Activated naive CD4-positive, alpha-beta T cell treated with anti-CD3 and anti-CD28 coated beads, Interleukin-2, amount 10 ng/mL, durations not matched to agents 7 days and 5 days (primary cell): ENCODE measurements around the gene TEAD4.

Source experiments
- CTCF ChIA-PET: fragments of 350-600 bp; sonication (Branson Sonifier 250); formaldehyde crosslinking; loops from one replicate; lab custom pipeline; 2021; ENCODE audit warnings: antibody characterized with exemption; lab: Charles Lee
- DNase-seq: peaks from one replicate; pipeline ENCODE4 v3.0.0-alpha.2; 2020
- H3K27ac Mint-ChIP-seq: one replicate; pipeline ENCODE4 v1.8.0; 2021; ENCODE audit warnings: mild to moderate bottlenecking, moderate library complexity, mixed read lengths
- H3K27me3 Mint-ChIP-seq: one replicate; pipeline ENCODE4 v1.8.0; 2021; ENCODE audit warnings: mild to moderate bottlenecking, mixed read lengths
- H3K36me3 Mint-ChIP-seq: one replicate; pipeline ENCODE4 v1.8.0; 2021; ENCODE audit warnings: mixed read lengths
- H3K4me1 Mint-ChIP-seq: one replicate; pipeline ENCODE4 v1.8.0; 2021; ENCODE audit warnings: mixed read lengths
- H3K4me3 Mint-ChIP-seq: one replicate; pipeline ENCODE4 v1.8.0; 2021; ENCODE audit warnings: mild to moderate bottlenecking, moderate library complexity, mixed read lengths
- H3K9me3 Mint-ChIP-seq: one replicate; pipeline ENCODE4 v1.8.0; 2021; ENCODE audit warnings: mixed read lengths

TEAD4 gene

DNA sequence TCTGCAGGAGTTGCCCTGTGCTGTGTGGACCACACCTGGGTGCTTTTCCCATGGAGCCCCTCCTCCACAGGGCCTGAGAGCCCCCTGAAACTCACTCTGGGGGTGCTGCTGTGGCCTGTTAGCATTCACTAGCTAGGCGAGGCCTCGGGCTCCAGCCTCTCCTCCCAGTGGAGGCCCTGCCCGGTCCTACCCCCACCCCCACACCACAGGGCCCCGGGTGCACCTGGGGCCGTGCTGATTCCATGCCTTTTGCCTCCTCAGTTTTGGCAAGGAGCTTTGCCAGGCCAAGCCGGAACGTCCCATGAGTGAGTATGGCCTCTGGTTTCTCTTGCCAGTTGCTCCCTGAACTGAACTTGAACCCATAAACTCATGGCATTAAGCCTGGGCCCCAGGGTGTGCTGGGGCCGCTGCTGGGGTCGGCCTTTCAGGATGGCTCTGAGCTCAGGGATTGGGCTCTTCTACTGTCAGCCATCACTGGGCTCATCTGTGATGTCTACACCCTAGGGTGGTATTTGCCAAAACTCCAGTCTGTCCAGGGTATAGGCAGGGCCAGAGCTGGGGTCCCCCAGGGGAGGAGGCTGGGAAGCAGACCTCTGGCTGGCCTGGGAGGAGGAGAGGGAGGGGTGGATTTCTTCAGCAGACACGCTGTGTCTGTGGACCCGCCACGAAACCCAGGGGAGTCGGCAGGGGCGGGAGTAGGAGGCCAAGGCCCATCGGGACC, 59.2 kb downstream of the TEAD4 start:
- Mint-ChIP-seq H3K4me3 (no peak overlapping the region), H3K4me1 (peaks cover 9% of the 10 kb centered on the region), H3K9me3 (no peaks in the 10 kb centered on the region), H3K36me3 (no peaks in the 10 kb centered on the region), H3K27me3 (peaks cover 5% of the 10 kb centered on the region), H3K27ac (no peak overlapping the region)
- CTCF ChIA-PET: no interaction called here
- DNase-seq: no peak

DNA sequence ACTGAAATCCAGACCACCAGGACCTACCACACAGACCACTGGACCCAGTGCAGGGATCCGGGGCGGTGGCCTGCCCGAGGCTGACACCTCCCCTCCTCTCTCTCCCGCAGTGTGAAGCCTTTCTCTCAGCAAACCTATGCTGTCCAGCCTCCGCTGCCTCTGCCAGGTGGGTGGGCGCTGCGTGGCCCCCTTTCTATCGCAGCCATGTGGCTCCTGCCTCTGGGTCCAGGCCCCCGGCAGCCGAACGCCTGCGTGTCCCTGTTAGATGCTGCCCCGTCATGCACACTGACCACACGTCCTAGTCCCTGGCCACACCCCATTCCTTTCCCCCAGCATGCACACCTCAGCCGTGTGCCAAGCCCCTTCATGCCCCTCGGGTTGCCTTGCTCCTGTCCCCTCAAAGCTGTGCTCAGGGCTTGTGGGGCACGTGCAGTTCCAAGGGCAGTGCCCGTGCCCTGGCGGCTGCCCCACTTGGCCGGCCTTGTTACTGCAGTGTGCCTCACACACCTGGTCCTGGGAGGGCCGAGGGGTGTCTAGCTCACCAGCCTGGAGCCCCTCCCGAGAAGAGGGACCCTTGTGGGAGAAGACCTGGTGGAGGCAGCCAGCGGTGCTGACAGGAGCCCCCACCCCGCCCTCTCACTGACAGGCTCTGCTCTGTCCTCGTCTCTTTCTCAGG, 59.9 kb downstream of the TEAD4 start:
- Mint-ChIP-seq H3K27ac (no peak overlapping the region), H3K9me3 (no peaks in the 10 kb centered on the region), H3K4me3 (no peak overlapping the region), H3K36me3 (no peaks in the 10 kb centered on the region), H3K27me3 (peaks cover 1% of the 10 kb centered on the region), H3K4me1 (peaks cover 9% of the 10 kb centered on the region)
- DNase-seq: no peak
- CTCF ChIA-PET: no interaction called here

DNA sequence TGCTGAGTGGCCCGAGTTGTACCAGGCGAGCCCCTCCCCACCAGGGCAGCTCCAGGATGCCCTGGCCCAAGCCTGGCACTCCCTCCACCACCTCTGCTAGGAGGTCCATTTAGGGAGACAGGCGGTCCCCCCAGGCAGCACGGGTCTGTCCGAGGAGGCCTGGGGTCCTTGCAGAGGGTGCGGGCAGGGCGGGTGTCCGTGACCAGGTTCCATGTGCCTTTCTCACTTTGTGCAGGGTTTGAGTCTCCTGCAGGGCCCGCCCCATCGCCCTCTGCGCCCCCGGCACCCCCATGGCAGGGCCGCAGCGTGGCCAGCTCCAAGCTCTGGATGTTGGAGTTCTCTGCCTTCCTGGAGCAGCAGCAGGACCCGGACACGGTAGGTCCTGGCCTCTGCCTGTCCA, 61.2 kb downstream of the TEAD4 start:
- CTCF ChIA-PET: no interaction called here
- no peaks in the 10 kb centered on the region for H3K36me3 Mint-ChIP-seq
- DNase-seq: no peak
- H3K9me3 Mint-ChIP-seq: no peaks in the 10 kb centered on the region
- no peak overlapping the region for H3K4me3 Mint-ChIP-seq
- H3K27me3 Mint-ChIP-seq: no peaks in the 10 kb centered on the region
- no peak overlapping the region for H3K27ac Mint-ChIP-seq
- H3K4me1 Mint-ChIP-seq: no peaks in the 10 kb centered on the region

DNA sequence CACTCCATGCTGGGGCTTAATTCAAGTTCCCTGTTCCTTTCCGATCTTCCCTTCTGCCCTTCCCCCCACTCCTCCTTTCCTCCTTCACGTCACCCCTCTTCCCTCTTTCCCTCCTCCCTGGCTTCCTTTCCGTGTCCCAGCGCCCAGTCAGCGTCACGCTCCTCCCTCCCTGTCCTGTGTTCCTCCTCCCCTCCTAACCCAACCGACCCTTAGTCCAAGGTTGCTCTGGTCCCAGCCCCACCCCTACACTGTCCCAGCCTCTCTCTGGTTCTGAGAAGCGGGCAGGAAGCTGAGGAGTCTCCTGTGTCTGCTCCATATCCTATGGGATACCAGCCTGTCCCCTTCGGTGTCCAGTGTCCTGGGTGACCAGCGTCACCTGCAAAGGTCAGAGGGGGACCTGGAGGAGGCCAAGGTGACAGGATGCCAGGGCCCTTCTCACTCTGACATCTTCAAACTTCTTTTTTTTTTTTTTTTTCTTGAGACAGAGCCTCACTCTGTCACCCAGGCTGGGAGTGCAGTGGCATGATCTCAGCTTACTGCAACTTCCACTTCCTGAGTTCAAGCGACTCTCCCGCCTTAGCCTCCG, 61.7 kb downstream of the TEAD4 start:
- H3K36me3 Mint-ChIP-seq: no peaks in the 10 kb centered on the region
- H3K4me3 Mint-ChIP-seq: no peak overlapping the region
- DNase-seq: no peak
- H3K27me3 Mint-ChIP-seq: no peaks in the 10 kb centered on the region
- no peaks in the 10 kb centered on the region for H3K4me1 Mint-ChIP-seq
- H3K27ac Mint-ChIP-seq: no peak overlapping the region
- CTCF ChIA-PET: no interaction called here
- H3K9me3 Mint-ChIP-seq: no peaks in the 10 kb centered on the region

DNA sequence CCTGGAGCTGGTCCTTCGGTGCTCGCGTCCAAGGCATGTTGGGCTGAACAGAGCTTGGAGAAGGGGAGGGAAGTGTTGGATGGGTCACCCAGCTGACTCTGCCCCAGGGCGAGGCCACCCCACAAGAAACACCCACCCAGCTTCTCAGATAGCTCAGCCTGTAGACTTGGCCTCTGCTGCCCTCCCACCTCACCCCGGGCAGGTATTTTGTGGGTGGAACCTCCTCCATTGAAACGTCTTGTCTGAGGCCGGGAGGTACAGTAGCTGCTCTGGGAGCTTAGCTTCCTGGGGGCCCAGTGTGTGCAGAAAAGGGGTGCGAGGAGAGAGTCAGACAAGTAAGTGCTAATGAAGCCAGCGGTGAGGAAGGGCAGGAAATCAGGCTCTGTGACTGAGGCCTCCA, 63.2 kb downstream of the TEAD4 start:
- CTCF ChIA-PET: interaction anchor here (1.1 kb wide), 1 partner anchor 12 kb away, joined by 3 read pairs; no protein-coding TSS in a partner anchor
- Mint-ChIP-seq H3K9me3 (no peaks in the 10 kb centered on the region), H3K36me3 (no peaks in the 10 kb centered on the region), H3K27ac (no peak overlapping the region), H3K4me1 (no peaks in the 10 kb centered on the region), H3K4me3 (no peak overlapping the region), H3K27me3 (no peaks in the 10 kb centered on the region)
- no peak for DNase-seq

DNA sequence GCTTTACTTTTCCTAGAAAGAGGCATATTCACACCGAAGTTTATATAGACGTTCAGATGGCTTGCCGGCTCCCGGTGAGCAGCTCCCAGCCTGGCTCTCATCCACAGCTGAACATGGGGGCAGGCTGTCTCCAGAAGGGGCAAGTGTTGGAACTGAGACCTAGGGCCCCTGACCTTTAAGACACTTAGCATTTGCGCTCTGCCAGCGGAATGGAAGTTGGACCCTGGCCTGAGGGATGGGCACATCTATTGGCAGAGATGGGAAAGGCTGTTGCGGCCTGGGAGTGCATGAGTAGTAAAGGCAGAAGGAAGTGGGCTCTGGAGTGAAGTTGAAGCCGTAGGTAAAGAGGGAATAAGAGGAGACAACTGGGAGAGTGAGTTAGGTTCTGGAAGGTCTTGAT, 63.8 kb downstream of the TEAD4 start:
- Mint-ChIP-seq H3K27ac (no peak overlapping the region), H3K4me3 (no peak overlapping the region), H3K36me3 (no peaks in the 10 kb centered on the region), H3K4me1 (no peaks in the 10 kb centered on the region), H3K27me3 (no peaks in the 10 kb centered on the region), H3K9me3 (no peaks in the 10 kb centered on the region)
- CTCF ChIA-PET: interaction anchor here (1.1 kb wide), 1 partner anchor 11 kb away, joined by 3 read pairs; no protein-coding TSS in a partner anchor
- no peak for DNase-seq

DNA sequence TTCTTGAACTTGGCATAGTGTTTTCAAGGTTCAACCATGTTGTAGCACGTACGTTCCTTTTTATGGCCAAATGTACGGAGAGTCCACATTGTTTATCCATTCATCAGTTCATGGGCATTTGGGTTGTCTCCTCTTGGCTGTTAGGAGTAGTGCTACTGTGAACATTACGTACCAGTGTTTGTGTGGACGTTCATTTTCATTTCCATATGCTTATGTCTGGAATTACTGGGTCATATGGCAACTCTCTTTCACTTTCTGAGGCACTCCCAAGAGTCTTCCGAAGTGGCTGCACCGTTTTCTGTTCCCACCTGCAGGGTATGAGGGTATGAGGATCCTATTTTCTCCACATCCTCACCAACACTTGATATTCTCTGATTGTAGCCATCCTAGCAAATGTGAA, 68.9 kb downstream of the TEAD4 start:
- no peak for DNase-seq
- no peaks in the 10 kb centered on the region for H3K36me3 Mint-ChIP-seq
- no peak overlapping the region for H3K4me3 Mint-ChIP-seq
- H3K27me3 Mint-ChIP-seq: no peaks in the 10 kb centered on the region
- CTCF ChIA-PET: no interaction called here
- H3K27ac Mint-ChIP-seq: no peak overlapping the region
- H3K4me1 Mint-ChIP-seq: no peaks in the 10 kb centered on the region
- no peaks in the 10 kb centered on the region for H3K9me3 Mint-ChIP-seq

DNA sequence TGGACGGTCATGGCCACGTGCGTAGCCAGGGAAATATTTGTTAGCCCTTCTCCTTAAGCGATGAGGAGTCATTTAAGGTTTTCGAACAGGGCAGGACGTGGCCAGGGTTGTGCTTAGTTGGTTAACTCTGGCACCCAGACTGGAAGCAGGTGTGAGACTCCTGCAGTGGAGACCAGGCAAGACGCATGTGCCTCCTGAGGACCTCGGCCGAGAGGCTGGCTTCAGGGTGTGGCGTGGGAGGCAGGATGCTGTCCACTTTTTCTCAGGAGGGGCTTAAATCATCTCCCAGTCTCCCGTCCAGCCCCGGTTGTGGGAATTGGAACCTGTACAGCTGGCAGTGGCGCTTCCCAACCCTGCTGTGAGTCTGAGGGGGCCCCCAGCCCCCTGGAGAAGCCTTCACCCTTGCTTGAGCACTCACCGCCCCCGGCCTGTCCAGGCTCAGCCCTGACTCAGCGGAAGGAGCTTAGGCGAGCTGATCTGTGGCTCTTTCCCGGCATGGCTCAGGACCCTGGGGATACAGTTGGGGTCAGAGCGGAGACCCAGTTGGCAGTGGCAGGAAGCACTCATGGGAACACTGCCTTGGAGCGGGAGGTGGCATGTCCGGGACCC, 71.7 kb downstream of the TEAD4 start:
- H3K27me3 Mint-ChIP-seq: peaks cover 9% of the 10 kb centered on the region
- H3K9me3 Mint-ChIP-seq: no peaks in the 10 kb centered on the region
- DNase-seq: no peak
- CTCF ChIA-PET: no interaction called here
- no peaks in the 10 kb centered on the region for H3K36me3 Mint-ChIP-seq
- no peak overlapping the region for H3K4me3 Mint-ChIP-seq
- H3K4me1 Mint-ChIP-seq: no peaks in the 10 kb centered on the region
- no peak overlapping the region for H3K27ac Mint-ChIP-seq

DNA sequence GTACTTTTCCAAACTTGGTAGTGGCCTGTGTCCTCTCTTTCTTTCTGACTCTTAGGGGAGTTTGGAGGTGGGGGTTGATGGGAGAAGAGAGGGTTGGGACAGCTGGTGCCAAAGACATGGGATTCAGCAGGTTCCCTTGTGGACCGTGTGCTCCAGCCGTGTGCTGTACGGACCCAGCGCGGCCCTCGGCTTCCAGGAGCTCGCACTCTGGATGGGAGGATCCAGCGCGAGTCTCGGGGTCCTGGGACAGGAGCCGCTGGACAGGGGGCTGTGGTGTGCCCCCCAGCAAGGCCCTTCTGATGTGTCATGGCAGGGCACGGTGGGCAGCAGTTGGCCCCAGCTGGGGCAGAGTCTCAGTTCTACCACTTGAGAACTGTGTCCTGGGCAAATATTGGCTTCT, 73.0 kb downstream of the TEAD4 start:
- CTCF ChIA-PET: no interaction called here
- no peaks in the 10 kb centered on the region for H3K9me3 Mint-ChIP-seq

DNA sequence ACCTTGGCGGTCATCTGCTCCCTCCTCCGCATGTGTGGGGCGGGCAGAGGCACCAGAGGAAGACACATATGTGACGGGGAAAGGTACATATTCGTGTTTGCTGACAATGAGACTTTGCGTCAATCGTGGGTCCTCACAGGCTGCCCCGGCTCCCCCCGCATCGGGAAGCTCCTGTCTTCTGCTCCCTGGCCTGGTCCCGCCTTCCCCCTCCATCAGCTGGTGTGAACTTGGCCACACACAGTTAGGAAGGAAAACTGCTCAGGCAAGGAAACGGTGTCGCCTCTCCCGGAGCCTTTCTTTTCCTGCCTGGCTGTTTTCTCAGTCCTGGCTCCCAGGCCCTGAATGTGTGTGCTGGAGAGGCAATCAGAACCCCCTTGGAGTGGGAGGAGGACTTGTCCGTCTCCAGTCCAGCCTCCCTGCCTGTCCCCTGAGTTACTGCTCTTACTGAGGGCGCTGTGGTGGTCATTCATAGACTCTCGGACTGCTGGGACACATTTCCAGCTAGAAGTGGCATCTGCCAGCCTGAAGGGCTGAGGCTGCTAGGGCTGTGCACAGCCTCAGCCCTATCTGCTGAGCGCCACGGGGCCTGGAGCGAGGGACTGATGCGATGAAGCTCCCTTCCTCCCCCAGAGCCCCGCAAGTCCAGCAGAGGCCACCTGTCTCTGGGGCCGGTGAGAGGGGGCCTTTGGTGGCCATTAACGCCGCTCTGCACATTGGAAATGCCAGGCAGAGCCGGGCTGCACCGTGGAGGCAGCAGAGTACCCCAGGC, 73.8 kb downstream of the TEAD4 start:
- Mint-ChIP-seq H3K9me3 (no peaks in the 10 kb centered on the region), H3K27me3 (peaks cover 9% of the 10 kb centered on the region), H3K4me1 (no peaks in the 10 kb centered on the region), H3K4me3 (no peak overlapping the region), H3K36me3 (no peaks in the 10 kb centered on the region), H3K27ac (no peak overlapping the region)
- no peak for DNase-seq
- CTCF ChIA-PET: interaction anchor here (0.7 to 1.1 kb wide), 2 partner anchors 29 to 65 kb away, joined by 3 read pairs; no protein-coding TSS in a partner anchor

More for the DNA sequence above, 73.0 kb downstream of the TEAD4 start:
- no peaks in the 10 kb centered on the region for H3K4me1 Mint-ChIP-seq
- H3K4me3 Mint-ChIP-seq: no peak overlapping the region
- H3K36me3 Mint-ChIP-seq: no peaks in the 10 kb centered on the region
- no peak for DNase-seq
- peaks cover 9% of the 10 kb centered on the region for H3K27me3 Mint-ChIP-seq
- no peak overlapping the region for H3K27ac Mint-ChIP-seq

DNA sequence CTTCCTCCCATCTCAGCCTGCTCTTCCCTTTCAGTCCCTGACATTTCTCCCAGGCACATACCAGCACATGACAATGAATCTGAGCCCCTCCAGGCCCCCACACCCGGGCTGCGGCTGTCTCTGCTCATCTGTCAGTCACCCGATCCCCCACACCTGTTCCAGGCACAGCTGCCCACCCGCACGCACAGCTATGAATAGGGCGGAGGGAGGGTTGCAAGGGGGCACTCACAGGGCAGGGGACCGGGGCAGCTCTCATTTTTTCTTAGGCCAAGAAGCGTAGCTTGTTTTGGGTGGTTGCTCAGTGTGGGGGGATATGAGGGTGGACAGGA, 74.3 kb downstream of the TEAD4 start:
- no peak for DNase-seq
- no peaks in the 10 kb centered on the region for H3K4me1 Mint-ChIP-seq
- no peak overlapping the region for H3K4me3 Mint-ChIP-seq
- no peaks in the 10 kb centered on the region for H3K9me3 Mint-ChIP-seq
- H3K36me3 Mint-ChIP-seq: no peaks in the 10 kb centered on the region
- H3K27me3 Mint-ChIP-seq: peaks cover 9% of the 10 kb centered on the region
- H3K27ac Mint-ChIP-seq: no peak overlapping the region
- CTCF ChIA-PET: interaction anchor here (0.7 to 1.2 kb wide), 4 partner anchors 29 to 296 kb away, joined by 3 to 4 read pairs (median 3); no protein-coding TSS in a partner anchor

DNA sequence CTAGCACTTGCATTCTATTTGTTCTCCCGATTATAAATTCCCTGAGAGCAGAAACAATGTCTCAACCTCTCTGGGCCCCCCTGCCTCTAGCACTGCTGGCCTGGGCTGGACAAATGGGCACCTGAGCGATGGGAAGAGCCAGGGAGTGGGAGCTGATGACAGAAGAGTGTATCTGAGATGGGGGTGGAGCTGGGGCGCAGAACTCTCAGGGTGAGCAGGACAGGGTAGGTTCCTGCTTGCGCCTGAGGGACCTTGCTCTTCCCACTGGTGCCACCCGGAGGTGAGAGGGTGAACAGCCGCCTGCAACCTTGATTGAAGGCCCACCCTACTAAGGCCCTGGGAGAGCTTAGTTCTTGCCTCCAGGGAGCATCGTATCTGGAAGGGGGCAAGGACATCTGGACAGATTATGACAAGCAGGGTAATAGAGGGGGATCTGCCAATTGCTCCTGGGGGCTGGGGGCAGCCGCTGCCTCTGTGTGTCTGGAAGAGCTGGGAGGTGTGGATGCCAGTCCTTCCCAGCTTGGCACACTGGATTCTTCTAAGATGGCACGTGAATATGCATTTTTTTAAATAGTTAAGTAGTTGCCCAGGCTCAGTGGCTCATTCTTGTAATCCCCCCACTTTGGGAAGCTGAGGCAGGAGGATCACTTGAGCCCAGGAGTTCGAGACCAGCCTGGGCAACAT, 75.0 kb downstream of the TEAD4 start:
- H3K27ac Mint-ChIP-seq: no peak overlapping the region
- CTCF ChIA-PET: interaction anchor here (0.6 to 1.3 kb wide), 7 partner anchors 9 to 1655 kb away, joined by 3 to 4 read pairs (median 3); no protein-coding TSS in a partner anchor
- peak; percentile 62 for DNase-seq

DNA sequence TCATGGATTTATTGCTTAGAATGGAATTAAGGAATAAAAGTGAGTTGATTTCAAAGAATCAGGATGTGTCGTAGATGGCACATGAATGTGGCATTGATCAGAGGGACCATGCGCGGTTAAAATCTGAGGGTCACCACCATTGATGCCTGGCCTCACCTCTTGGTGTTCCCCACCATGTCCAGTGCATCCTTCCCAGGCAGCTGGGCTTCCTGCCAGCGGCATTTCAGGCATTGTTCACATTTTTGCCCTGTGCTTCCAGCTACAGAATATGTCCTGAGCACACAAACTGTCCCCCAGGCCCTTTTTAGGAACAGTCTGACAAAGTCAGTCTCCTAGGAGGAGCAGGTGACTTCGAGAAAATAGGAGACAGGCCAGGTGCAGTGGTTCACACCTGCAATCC, 76.0 kb downstream of the TEAD4 start:
- no peak overlapping the region for H3K4me3 Mint-ChIP-seq
- CTCF ChIA-PET: interaction anchor here (0.6 to 1.3 kb wide), 2 partner anchors 12 to 506 kb away, joined by 3 to 4 read pairs; no protein-coding TSS in a partner anchor
- no peaks in the 10 kb centered on the region for H3K4me1 Mint-ChIP-seq
- peaks cover 9% of the 10 kb centered on the region for H3K27me3 Mint-ChIP-seq
- no peak for DNase-seq
- H3K9me3 Mint-ChIP-seq: no peaks in the 10 kb centered on the region
- H3K36me3 Mint-ChIP-seq: no peaks in the 10 kb centered on the region
- H3K27ac Mint-ChIP-seq: no peak overlapping the region

More for the DNA sequence above, 75.0 kb downstream of the TEAD4 start:
- no peaks in the 10 kb centered on the region for H3K36me3 Mint-ChIP-seq
- H3K27me3 Mint-ChIP-seq: peaks cover 9% of the 10 kb centered on the region
- no peaks in the 10 kb centered on the region for H3K4me1 Mint-ChIP-seq
- H3K4me3 Mint-ChIP-seq: no peak overlapping the region
- H3K9me3 Mint-ChIP-seq: no peaks in the 10 kb centered on the region
